ENCODE results near the gene PKM. TPM values are rescaled to one million over a fixed set of nuclear protein-coding genes. Genes with fewer than 3 reads are reported as not detected.

Gene PKM
- total RNA-seq, 1 experiment from 2014 or later = 828 TPM

DNA sequence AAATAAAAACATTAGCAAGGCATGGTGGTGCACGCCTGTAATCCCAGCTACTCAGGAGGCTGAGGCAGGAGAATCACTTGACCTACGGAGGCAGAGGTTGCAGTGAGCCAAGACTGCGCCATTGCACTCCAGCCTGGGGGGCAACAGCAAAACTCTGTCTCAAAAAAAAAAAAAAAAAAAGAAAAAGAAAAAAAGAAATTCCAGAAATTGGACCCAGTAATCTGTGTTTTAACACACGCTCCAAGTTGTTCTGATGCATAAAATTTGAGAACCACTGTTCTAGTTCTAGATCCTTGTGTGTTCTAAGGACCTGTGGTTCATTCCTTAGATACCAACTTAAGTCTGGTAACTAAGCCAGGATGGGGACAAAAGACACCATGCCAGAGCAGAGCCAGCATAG lies 38.7 kb upstream of the PKM start:
- intact Hi-C loops (cut with micrococcal nuclease) = no loop called here
- DNase-seq (ENCODE audit: unreplicated experiment) = no peak
- Mint-ChIP-seq H3K4me3 (ENCODE audit: unreplicated experiment) (no peak overlapping the region), H3K4me1 (ENCODE audit: insufficient read depth, unreplicated experiment) (peaks cover 20% of the 10 kb centered on the region), H3K36me3 (ENCODE audit: insufficient read depth, unreplicated experiment) (peaks cover 57% of the 10 kb centered on the region), H3K9me3 (ENCODE audit: unreplicated experiment) (no peaks in the 10 kb centered on the region), H3K27me3 (ENCODE audit: insufficient read depth, unreplicated experiment) (no peaks in the 10 kb centered on the region), H3K27ac (ENCODE audit: low read depth, unreplicated experiment) (no peak overlapping the region)
- TF ChIP-seq, protein P1, sequence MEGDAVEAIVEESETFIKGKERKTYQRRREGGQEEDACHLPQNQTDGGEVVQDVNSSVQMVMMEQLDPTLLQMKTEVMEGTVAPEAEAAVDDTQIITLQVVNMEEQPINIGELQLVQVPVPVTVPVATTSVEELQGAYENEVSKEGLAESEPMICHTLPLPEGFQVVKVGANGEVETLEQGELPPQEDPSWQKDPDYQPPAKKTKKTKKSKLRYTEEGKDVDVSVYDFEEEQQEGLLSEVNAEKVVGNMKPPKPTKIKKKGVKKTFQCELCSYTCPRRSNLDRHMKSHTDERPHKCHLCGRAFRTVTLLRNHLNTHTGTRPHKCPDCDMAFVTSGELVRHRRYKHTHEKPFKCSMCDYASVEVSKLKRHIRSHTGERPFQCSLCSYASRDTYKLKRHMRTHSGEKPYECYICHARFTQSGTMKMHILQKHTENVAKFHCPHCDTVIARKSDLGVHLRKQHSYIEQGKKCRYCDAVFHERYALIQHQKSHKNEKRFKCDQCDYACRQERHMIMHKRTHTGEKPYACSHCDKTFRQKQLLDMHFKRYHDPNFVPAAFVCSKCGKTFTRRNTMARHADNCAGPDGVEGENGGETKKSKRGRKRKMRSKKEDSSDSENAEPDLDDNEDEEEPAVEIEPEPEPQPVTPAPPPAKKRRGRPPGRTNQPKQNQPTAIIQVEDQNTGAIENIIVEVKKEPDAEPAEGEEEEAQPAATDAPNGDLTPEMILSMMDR (IDR thresholded peaks at IDR 0.05; ENCODE audit: unreplicated experiment) = no peak
- ChIA-PET CTCF (interaction anchor here (0.7 kb wide), 1 partner anchor 92 kb away, joined by 4 read pairs; no protein-coding TSS in a partner anchor), POLR2A (interaction anchor here (1.0 to 3.2 kb wide), 3 partner anchors 43 to 402 kb away, joined by 3 to 12 read pairs (median 5); no protein-coding TSS in a partner anchor)
- no TSS peak for BruUV-seq (replicated peaks)

DNA sequence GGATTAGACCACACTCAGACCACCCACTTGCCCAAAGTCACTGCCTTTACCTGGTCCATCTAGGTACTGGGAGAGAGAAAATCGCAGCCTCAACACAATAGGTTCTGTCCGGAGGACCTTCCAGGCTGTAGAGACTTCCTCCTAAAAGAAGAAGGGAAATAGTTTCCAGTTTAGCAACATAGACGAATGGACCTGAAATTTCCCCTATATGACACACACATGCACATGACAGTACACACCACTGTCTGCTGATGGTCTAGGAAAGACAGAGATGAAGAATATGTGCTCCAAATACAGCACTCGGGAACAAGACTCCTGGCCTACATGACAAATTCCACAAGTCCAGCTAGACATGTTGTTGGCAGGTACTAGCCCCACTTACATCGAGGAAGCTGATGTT lies 34.0 kb upstream of the PKM start:
- CTCF ChIA-PET = interaction anchor here (0.6 to 0.8 kb wide), 2 partner anchors 8 to 106 kb away, joined by 3 read pairs; no protein-coding TSS in a partner anchor

DNA sequence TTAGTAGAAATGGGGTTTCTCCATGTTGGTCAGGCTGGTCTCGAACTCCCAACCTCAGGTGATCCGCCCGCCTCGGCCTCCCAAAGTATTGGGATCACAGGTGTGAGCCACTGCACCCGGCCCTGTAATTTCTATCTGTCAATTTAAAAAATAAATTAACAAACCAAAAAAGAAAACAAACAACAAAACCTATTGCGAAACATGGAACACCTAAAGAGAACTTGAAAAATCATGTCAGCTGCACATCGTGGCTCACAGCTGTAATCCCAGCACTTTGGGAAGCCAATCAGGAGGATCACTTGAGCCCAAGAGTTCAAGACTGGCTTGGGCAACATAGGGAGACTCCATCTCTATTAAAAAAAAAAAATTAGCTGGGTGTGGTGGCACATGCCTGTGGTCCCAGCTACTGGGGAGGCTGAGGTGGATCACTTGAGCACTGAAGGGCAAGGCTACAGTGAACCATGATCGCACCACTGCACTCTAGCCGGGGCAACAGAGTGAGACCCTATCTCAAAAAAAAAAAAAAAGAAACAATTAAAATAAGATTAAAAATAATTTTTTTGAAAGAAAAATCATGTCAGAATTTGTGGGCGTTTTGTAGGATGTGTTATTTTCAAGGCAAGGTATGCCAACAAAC lies 21.8 kb upstream of the PKM start:
- Mint-ChIP-seq H3K27ac (ENCODE audit: low read depth, unreplicated experiment) (no peak overlapping the region), H3K9me3 (ENCODE audit: unreplicated experiment) (no peaks in the 10 kb centered on the region), H3K36me3 (ENCODE audit: insufficient read depth, unreplicated experiment) (peaks cover 93% of the 10 kb centered on the region), H3K4me1 (ENCODE audit: insufficient read depth, unreplicated experiment) (peaks cover 11% of the 10 kb centered on the region), H3K27me3 (ENCODE audit: insufficient read depth, unreplicated experiment) (no peaks in the 10 kb centered on the region), H3K4me3 (ENCODE audit: unreplicated experiment) (no peak overlapping the region)
- CTCF ChIA-PET = interaction anchor here (1.1 kb wide), 1 partner anchor 26 kb away, joined by 3 read pairs; no protein-coding TSS in a partner anchor
- intact Hi-C loops (cut with micrococcal nuclease) = no loop called here
- BruUV-seq (replicated peaks) = no TSS peak
- DNase-seq (ENCODE audit: unreplicated experiment) = no peak
- TF ChIP-seq, protein P1 (IDR thresholded peaks at IDR 0.05; ENCODE audit: unreplicated experiment) = no peak
- POLR2A ChIA-PET = interaction anchor here (1.6 to 1.7 kb wide), 2 partner anchors 12 to 22 kb away, joined by 4 read pairs; partner anchors contain the start of gene PKM

More for the DNA sequence above, 34.0 kb upstream of the PKM start:
- intact Hi-C loops (cut with micrococcal nuclease) = no loop called here
- Mint-ChIP-seq H3K36me3 (ENCODE audit: insufficient read depth, unreplicated experiment) (peaks cover 94% of the 10 kb centered on the region), H3K27me3 (ENCODE audit: insufficient read depth, unreplicated experiment) (no peaks in the 10 kb centered on the region), H3K9me3 (ENCODE audit: unreplicated experiment) (no peaks in the 10 kb centered on the region), H3K27ac (ENCODE audit: low read depth, unreplicated experiment) (no peak overlapping the region), H3K4me3 (ENCODE audit: unreplicated experiment) (no peak overlapping the region), H3K4me1 (ENCODE audit: insufficient read depth, unreplicated experiment) (peaks cover 6% of the 10 kb centered on the region)
- BruUV-seq (replicated peaks) = no TSS peak
- TF ChIP-seq, protein P1 (IDR thresholded peaks at IDR 0.05; ENCODE audit: unreplicated experiment) = no peak
- POLR2A ChIA-PET = interaction anchor here (1.3 to 2.8 kb wide), 3 partner anchors 8 to 68 kb away, joined by 3 to 15 read pairs (median 3); partner anchors contain the start of genes GRAMD2A and PKM
- DNase-seq (ENCODE audit: unreplicated experiment) = no peak

DNA sequence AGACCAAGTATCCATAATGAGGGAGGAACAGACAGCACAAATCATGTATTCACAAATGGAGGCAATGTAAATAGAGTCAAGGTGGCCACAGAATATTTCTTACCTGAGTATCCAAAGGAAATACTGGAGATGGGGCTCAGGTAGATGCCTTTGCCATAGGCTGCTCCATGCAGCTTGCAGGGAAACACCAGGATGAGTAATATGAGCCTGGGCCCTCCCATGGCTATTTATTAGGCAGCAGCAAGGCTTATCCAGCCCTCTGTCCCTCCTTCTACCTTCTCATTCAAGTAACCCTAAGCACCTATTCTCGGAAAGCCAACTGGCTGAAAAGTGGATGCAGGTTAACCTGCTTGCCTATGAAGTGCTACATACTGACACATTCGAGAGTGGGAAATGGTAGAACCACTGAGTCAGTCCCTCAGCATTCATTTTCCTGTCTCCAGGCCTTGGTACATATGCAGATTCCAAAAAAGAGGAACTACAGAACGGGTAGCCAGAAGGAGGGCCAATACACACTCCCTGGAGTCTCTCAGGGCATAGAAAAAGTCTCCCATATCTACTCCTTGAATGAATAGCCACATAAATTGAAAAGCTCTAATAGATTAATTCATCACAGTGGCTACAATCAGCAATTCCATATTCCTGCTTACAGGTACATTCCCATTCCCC lies 18.3 kb upstream of the PKM start:
- intact Hi-C loops (cut with micrococcal nuclease) = no loop called here
- no peak for DNase-seq (ENCODE audit: unreplicated experiment)
- Mint-ChIP-seq H3K4me1 (ENCODE audit: insufficient read depth, unreplicated experiment) (peaks cover 11% of the 10 kb centered on the region), H3K27me3 (ENCODE audit: insufficient read depth, unreplicated experiment) (no peaks in the 10 kb centered on the region), H3K9me3 (ENCODE audit: unreplicated experiment) (no peaks in the 10 kb centered on the region), H3K4me3 (ENCODE audit: unreplicated experiment) (no peak overlapping the region), H3K27ac (ENCODE audit: low read depth, unreplicated experiment) (no peak overlapping the region), H3K36me3 (ENCODE audit: insufficient read depth, unreplicated experiment) (peaks cover 84% of the 10 kb centered on the region)
- ChIA-PET POLR2A (interaction anchor here (1.1 to 1.3 kb wide), 2 partner anchors 11 to 18 kb away, joined by 3 to 4 read pairs; partner anchors contain the start of gene PKM), CTCF (no interaction called here)
- BruUV-seq (replicated peaks) = no TSS peak
- TF ChIP-seq, protein P1 (IDR thresholded peaks at IDR 0.05; ENCODE audit: unreplicated experiment) = no peak

Measured in MCF 10A (cell line).